ENCODE data around the gene THAP4.

DNA sequence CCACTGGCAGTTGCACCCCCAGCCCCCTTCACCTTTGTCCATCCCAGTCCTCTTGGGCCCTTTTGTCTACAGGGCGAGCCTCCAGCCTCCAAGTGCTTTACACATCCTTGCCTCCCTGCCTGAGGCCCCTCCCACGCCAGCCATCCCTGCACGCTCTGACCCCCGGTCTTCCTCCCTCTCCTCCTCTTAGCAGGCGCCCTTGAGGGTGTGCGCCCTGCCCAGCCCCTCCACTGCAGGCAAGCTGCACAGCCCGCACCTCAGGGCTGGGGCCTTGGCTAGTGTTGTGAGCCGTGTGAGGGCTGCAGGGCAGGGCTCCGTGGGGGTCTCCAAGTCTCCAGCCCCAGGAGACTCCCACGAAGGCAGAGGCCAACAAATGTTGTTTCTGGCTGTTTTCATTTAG lies 71.5 kb downstream of the THAP4 start:
- TF ChIP-seq, protein P1, sequence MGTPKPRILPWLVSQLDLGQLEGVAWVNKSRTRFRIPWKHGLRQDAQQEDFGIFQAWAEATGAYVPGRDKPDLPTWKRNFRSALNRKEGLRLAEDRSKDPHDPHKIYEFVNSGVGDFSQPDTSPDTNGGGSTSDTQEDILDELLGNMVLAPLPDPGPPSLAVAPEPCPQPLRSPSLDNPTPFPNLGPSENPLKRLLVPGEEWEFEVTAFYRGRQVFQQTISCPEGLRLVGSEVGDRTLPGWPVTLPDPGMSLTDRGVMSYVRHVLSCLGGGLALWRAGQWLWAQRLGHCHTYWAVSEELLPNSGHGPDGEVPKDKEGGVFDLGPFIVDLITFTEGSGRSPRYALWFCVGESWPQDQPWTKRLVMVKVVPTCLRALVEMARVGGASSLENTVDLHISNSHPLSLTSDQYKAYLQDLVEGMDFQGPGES (IDR thresholded peaks at IDR 0.05; ENCODE audit: low read depth, low read length): no peak
- TF ChIP-seq CTCF (IDR thresholded peaks at IDR 0.05) (no peak), RAD21 (IDR thresholded peaks at IDR 0.05; ENCODE audit: low read length) (no peak), TCF12 (IDR thresholded peaks at IDR 0.05) (no peak)
- TF ChIP-seq, protein P2, sequence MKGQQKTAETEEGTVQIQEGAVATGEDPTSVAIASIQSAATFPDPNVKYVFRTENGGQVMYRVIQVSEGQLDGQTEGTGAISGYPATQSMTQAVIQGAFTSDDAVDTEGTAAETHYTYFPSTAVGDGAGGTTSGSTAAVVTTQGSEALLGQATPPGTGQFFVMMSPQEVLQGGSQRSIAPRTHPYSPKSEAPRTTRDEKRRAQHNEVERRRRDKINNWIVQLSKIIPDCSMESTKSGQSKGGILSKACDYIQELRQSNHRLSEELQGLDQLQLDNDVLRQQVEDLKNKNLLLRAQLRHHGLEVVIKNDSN (IDR thresholded peaks at IDR 0.05; ENCODE audit: borderline replicate concordance, low read depth): no peak
